ENCODE measurements around the gene TRMT5. TPM values are rescaled to one million over a fixed set of nuclear protein-coding genes. Genes with fewer than 3 reads are reported as not detected.

Gene TRMT5
- total and polyA plus RNA-seq, 10 of the 15 experiments (the other 5 are each of a cell fraction or from before 2014, with no cell fraction given): 6.6 to 13.1 (median 9.4) TPM

GRCh38 chr14:60926002-60926401 lies 54.9 kb downstream of the TRMT5 start (continued):
- no peak for TF ChIP-seq KAT2A (conservative IDR thresholded peaks at IDR 0.05; ENCODE audit: control insufficient read depth, low read depth, low read length)

- ATAC-seq (no peak), FAIRE-seq (no peak), DNase-seq (ENCODE audit: low read depth, low spot score) (no peak)
- 91% methylated on average over 1 of the region's 1 CpG for WGBS (ENCODE audit: insufficient coverage, insufficient replicate concordance, low lambda C conversion rate, missing lambda C conversion rate)
- Histone ChIP-seq H3K27ac (ENCODE audit: control insufficient read depth, insufficient read depth) (no peak overlapping the region), H3K9me3 (replicated peaks; ENCODE audit: control insufficient read depth, insufficient read depth, low read length) (no peaks in the 10 kb centered on the region), H3K27me3 (replicated peaks in 1 of 2; ENCODE audit: control insufficient read depth in 2 of 2, insufficient read depth in 2 of 2, low read length in 1 of 2) (no peaks in the 10 kb centered on the region), H3K4me2 (ENCODE audit: control insufficient read depth, insufficient read depth) (no peak overlapping the region), H3K36me3 (ENCODE audit: control insufficient read depth in 2 of 2, insufficient read depth in 2 of 2, low read length in 1 of 2) (no peaks in the 10 kb centered on the region), H3K4me3 (no peak overlapping the region), H3K4me1 (ENCODE audit: control insufficient read depth, insufficient read depth, low read length) (peaks cover 6% of the 10 kb centered on the region; the same call in 1 of the 2 replicates), H3K9ac (ENCODE audit: control insufficient read depth, insufficient read depth, low read length) (no peak overlapping the region), H2AFZ (ENCODE audit: control insufficient read depth, low read depth, low read length) (no peak overlapping the region), H3K79me2 (ENCODE audit: control insufficient read depth, insufficient read depth, low read length) (no peaks in the 10 kb centered on the region), H4K20me1 (ENCODE audit: control insufficient read depth, insufficient read depth) (no peaks in the 10 kb centered on the region)
- intact Hi-C loops (cut with micrococcal nuclease; ENCODE audit: unreplicated experiment): no loop called here
- ChIA-PET RAD21 (ENCODE audit: unreplicated experiment) (no interaction called here), SMC1A (ENCODE audit: uncharacterized antibody, unreplicated experiment) (no interaction called here), POLR2A (no interaction called here), CTCF (interaction anchor here (1.4 kb wide), 1 partner anchor 18 kb away, joined by 4 read pairs; no protein-coding TSS in a partner anchor)
- in situ Hi-C loops (cut with MboI): no loop called here
- no TSS peak for BruUV-seq (replicated peaks)
- TF ChIP-seq ZBTB33 (IDR thresholded peaks at IDR 0.05): no peak
- TF ChIP-seq SPI1 (IDR thresholded peaks at IDR 0.05; ENCODE audit: borderline replicate concordance, insufficient read depth, low read depth, low read length): no peak
- no peak for TF ChIP-seq ZNF274 (IDR thresholded peaks at IDR 0.05; ENCODE audit: insufficient read depth, insufficient read length)
- TF ChIP-seq ZNF622 (IDR thresholded peaks at IDR 0.05): no peak
- TF ChIP-seq GABPA (IDR thresholded peaks at IDR 0.05; ENCODE audit: low read depth): no peak
- TF ChIP-seq MLLT1 (IDR thresholded peaks at IDR 0.05): no peak
- TF ChIP-seq HDGF (IDR thresholded peaks at IDR 0.05): no peak
- no peak for TF ChIP-seq RBBP5 (conservative IDR thresholded peaks at IDR 0.05)
Measured at GRCh38 chr14:60925286-60925685, 55.6 kb downstream of the TRMT5 start.

All from GM12878 (cell line).